NCI-H2196 (cell line): ENCODE measurements around the gene HEXD.
"Not testable (repeated sequence)": the region's sequence is repeated elsewhere in the genome, so short reads cannot be mapped to it uniquely, and the experiment has no call there.

Experiments
- DNase-seq: peaks from one replicate; lab custom pipeline; 2025; ENCODE audit not compliant: unreplicated experiment; lab: John Stamatoyannopoulos, UW

HEXD gene

GRCh38 chr17:82418001-82418986 is at the start of gene HEXD, which contains the start of gene OGFOD3:
TSS of gene HEXD (plus strand) at chr17:82418347. CDS start at chr17:82419800, 1,453 bp downstream.
TSS of gene OGFOD3 (minus strand) at chr17:82418586. CDS start at chr17:82418485, 101 bp downstream.
- peak; percentile 97 for DNase-seq

- no peak for DNase-seq
Measured at GRCh38 chr17:82369211-82369610, 48.9 kb upstream of the HEXD start.

DNA sequence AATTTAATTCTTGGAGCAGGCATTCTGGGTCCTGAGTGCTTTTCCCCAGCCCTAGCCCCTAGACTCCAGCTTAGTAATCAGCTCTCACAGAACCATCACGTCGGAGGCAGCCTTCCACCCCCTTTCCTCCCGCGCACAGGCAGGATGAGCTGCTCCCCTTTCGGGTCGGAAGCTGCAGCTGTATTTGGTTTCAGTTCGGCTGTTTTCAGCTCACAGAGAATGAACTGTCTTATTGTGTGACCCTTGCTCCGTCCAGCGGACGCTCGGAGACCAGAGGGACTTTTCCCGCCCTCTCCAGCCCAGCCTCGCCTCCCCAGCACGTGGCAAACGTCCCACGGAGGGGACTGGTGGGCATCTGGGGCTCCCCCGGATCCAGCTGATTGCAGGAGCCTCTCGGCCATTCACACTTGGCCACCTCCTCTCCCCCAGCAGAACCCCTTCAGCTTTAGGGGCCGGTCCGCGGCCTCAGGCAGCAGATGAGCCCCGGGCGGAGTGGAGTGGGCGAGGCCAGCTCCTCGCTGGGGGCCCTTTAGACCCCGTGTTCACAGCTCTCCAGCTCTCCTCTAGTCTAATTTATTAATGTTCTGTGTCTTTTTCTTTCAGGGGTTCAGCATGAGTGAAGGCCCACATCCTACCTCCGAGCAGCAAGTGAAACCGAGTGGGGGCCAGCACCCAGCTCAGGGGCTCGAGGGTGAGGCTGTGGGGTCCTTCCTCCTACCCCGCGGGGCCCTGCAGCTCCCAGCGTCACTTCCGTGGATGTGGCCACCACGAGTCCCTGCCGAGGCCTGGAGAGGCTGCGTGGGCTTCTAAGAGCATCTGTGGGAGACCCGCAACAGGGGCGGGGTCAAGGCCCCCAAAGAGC is 47.4 kb upstream of the HEXD start:
- DNase-seq = no peak

DNA sequence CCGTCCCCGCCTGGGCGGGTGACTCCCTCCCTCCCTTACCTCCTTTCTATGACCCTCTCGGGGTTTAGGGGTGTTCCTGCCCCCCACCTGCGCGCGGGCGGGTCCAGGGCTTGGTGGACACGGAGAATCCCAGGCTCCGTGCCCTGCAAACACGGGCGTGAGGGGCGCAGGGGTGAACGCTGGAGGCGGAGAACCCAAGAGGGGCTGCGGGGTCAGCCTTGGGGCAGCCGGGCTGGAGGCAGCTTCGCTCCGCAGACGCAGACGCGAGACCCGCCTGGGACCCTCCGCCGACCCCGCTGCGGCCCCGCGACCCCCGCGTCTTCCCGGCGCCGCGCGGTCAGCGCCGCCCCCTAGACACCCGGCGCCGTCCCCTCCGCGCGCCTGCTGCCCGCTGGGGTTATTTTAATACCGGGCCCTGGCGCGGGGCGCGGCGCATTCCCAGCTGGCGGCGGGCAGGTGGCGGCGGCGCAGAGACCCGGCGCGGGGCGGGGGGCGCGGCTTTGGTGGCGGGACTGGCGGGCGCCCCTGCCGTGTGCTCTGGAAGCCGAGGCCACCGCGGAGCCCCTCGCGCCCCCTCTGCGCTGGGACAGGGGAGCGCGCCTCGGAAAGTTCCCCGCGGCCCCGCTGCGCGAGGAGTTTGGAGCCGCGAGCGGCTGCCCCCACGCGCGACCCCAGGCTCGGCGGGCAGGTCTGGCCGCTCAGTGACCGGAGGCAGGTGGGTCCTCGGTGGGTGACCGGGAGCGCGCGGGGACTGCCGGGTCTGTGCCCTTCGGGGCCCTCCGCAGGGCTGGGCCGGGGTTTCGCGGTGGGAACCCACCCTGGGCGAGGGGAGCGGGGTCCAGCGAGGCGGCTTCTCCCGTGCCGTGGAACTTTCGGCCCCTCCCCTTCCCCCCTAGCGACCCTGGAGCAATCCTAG is 46.6 kb upstream of the HEXD start, which contains the start of gene UTS2R:
Gene UTS2R (plus strand): TSS at position 433 of the 916 bp plus-strand sequence. CDS start 2,560 bp downstream, outside the sequence.
- DNase-seq = no peak

GRCh38 chr17:82372249-82373071 is 45.7 kb upstream of the HEXD start:
- DNase-seq = no peak

DNA sequence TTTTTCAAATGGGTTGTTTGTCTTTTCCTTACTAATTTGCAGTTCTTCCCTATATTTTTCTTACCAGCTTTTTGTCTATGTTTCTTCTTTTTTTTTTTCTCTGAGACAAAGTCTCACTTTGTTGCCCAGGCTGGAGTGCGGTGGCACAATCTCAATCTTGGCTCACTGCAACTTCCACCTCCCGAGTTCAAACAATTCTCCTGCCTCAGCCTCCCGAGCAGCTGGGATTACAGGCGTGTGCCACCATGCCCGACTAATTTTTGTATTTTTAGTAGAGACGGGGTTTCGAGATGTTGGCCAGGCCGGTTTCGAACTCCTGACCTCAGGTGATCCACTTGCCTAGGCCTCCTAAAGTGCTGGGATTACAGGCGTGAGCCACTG is 45.1 kb upstream of the HEXD start:
- DNase-seq = not testable (repeated sequence)

- DNase-seq = no peak
Measured at GRCh38 chr17:82373731-82374625, 44.2 kb upstream of the HEXD start.

DNA sequence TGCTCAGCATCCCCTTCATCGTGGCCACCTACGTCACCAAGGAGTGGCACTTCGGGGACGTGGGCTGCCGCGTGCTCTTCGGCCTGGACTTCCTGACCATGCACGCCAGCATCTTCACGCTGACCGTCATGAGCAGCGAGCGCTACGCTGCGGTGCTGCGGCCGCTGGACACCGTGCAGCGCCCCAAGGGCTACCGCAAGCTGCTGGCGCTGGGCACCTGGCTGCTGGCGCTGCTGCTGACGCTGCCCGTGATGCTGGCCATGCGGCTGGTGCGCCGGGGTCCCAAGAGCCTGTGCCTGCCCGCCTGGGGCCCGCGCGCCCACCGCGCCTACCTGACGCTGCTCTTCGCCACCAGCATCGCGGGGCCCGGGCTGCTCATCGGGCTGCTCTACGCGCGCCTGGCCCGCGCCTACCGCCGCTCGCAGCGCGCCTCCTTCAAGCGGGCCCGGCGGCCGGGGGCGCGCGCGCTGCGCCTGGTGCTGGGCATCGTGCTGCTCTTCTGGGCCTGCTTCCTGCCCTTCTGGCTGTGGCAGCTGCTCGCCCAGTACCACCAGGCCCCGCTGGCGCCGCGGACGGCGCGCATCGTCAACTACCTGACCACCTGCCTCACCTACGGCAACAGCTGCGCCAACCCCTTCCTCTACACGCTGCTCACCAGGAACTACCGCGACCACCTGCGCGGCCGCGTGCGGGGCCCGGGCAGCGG is 43.4 kb upstream of the HEXD start:
- no peak for DNase-seq

DNA sequence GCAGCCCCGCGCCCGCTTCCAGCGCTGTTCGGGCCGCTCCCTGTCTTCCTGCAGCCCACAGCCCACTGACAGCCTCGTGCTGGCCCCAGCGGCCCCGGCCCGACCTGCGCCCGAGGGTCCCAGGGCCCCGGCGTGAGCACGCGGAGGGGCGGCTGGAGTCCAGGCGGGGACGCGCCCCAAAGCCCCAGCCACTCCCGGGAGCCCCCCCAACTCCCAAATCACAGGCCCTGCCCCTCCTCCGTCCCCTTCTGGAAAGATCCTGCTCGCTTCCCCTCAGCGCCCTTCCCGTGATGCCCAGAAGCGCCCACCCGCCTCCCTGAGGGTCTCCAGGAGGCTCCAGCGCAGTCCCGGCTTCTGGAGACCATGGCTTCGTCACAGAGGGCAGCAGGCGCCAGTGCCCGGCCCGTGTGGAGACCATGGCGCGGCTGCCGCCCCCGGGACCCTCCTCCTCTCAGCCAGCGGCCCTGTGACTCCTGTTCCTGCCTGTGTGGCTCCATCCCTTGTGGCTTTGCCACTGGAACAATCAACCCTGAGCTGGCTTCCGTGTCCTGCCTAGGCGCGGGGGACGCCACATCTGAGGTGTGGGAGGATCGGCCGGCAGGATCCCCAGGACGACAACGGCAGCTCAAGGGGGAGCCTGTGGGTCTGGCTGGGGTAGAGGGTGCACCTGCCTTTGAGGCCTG is 42.6 kb upstream of the HEXD start:
- no peak for DNase-seq

DNA sequence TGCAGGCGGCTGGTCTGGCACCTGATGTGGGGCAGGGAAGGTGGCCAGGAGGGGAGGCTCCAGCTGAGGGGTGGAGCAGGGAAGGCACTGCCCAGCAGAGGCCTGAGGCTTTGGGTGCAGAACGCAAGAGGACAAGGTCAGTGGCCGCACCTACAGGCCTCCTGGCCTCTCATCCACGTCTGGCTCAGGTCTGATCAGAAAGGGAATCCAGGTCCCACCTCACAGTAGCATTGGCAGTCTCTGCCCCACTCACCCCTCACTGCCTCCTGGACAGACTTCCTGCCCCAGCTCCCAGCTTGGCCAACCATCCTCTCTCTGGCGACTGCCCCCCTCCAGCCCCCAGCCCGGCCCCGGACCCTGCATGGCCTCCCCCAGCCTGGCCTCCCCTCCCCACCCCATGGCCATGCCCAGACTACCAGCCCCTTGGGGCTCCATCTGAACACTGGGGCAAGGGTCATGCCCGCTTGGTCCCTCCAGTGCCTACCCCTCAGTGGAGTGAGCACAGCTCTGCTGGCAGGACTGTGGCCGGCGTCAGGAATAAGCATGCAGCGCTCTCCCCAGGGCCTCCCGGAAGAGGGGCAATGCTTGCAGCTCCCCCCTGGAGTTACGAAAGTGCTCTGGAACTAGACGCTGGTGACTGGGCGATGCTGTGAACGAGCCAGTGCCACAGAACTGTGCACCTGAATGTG is 42.0 kb upstream of the HEXD start:
- no peak for DNase-seq

DNA sequence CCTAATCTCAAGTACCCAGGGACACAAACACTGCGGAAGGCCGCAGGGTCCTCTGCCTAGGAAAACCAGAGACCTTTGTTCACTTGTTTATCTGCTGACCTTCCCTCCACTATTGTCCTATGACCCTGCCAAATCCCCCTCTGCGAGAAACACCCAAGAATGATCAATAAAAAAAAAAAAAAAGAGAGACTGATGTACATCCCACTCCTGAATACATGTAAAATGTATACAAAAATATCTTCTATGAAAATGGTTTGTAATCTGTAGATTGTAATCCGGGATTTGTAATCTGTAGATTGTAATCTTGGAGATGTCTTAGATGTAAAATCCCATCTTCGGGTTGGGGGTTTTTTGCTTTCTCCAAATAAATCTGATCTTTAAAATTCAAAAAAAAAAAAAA is 40.9 kb upstream of the HEXD start:
- DNase-seq = not testable (repeated sequence)

DNA sequence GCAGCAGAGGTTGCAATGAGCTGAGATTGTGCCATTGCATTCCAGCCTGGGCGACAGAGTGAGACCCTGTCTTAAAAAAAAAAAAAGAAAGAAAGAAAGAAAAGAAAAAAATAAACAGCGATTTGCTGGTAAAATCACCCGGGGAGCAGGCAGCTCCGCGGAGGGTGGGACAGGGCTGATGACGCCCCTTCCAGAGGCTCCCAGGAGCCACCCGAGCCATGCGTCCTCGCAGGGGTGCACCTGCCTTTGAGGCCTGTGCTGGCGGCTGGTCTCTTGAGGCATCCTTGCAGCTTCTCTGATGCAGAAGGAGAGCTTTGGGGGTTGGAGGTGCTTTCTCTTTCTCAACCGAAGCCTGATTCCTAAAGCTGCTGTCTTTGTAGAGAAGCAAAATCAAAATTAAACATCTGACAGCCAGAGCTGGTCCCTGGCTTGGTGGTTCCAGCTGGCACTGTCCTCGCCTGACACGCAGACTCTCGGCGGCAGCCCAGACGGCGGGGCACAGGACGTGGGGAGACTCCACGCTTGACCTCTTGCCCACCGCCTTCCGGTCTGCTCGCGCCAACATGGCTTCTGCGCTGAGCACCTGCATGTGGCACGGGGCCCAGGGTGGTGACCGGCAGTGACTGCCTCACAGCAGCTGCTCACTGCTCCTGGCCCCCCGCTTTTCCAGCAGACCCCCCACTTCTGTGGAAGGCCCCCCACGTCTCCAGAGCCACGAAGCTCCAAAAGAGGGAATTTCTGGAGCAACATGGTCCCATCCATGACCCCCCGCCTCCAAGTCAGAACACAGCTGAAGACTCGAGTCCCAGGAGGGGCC is 40.0 kb upstream of the HEXD start:
- no peak for DNase-seq

DNA sequence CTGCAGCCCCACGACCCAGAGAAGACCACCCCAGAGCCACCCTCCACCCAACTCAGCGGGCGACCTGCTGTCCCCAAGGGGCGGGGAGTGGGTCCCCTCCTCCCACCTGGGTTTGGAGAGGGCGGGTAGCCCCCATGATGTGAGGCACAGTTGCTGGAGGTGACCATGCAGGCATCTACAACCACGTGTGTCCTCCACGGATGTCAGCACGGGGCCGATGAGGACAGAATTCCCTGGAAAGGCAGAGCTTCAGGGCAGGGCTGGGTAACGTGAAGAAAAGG is 39.5 kb upstream of the HEXD start:
- DNase-seq = no peak

GRCh38 chr17:82380860-82381702 is 37.1 kb upstream of the HEXD start:
- DNase-seq = no peak

GRCh38 chr17:82381703-82382009 is 36.5 kb upstream of the HEXD start:
- DNase-seq = not testable (repeated sequence)
